GM21737 (cell line): ENCODE results near the gene BMERB1.
"Not testable (repeated sequence)": the region's sequence is repeated elsewhere in the genome, so short reads cannot be mapped to it uniquely, and the experiment has no call there.

Experiments
- ATAC-seq: cut with Tn5 transposase; IDR thresholded peaks from one replicate; pipeline ENCODE4 v1.9.1; 2021; ENCODE audit warnings: mild to moderate bottlenecking, moderate library complexity; ENCODE audit not compliant: unreplicated experiment

The BMERB1 gene

GRCh38 chr16:15434425-15435215, at the start of gene BMERB1:
Gene BMERB1 (plus strand): TSS chr16:15434588. CDS start chr16:15434654, 66 bp downstream.
- ATAC-seq, result no peak

- not testable (repeated sequence) for ATAC-seq
These were observed 46.3 kb upstream of the BMERB1 start for GRCh38 chr16:15388060-15388459.

- not testable (repeated sequence) for ATAC-seq
These were observed 44.5 kb upstream of the BMERB1 start for GRCh38 chr16:15389916-15390315.

- ATAC-seq, result not testable (repeated sequence)
These were observed 41.4 kb upstream of the BMERB1 start for GRCh38 chr16:15393025-15393424.

- ATAC-seq, result not testable (repeated sequence)
These were observed 38.5 kb upstream of the BMERB1 start, which contains the start of gene MPV17L for GRCh38 chr16:15395631-15396508. Gene MPV17L (plus strand): TSS chr16:15395754. CDS start chr16:15395898, 144 bp downstream.

- not testable (repeated sequence) for ATAC-seq
These were observed 37.9 kb upstream of the BMERB1 start for GRCh38 chr16:15396509-15396829.

GRCh38 chr16:15396948-15397594, 37.3 kb upstream of the BMERB1 start:
- ATAC-seq, result no peak

- ATAC-seq, result no peak
These were observed 35.6 kb upstream of the BMERB1 start for GRCh38 chr16:15398618-15399316.

- ATAC-seq, result no peak
These were observed 35.1 kb upstream of the BMERB1 start for GRCh38 chr16:15399317-15399716.

- ATAC-seq, result not testable (repeated sequence)
These were observed 34.1 kb upstream of the BMERB1 start for GRCh38 chr16:15400314-15400713.

GRCh38 chr16:15401972-15402371, 32.4 kb upstream of the BMERB1 start:
- ATAC-seq, result no peak

- ATAC-seq, result no peak
These were observed 30.9 kb upstream of the BMERB1 start for GRCh38 chr16:15403392-15403995.

- ATAC-seq, result not testable (repeated sequence)
These were observed 30.3 kb upstream of the BMERB1 start for GRCh38 chr16:15404091-15404490.

GRCh38 chr16:15404792-15405191, 29.6 kb upstream of the BMERB1 start:
- ATAC-seq, result no peak

- not testable (repeated sequence) for ATAC-seq
These were observed 26.6 kb upstream of the BMERB1 start for GRCh38 chr16:15407756-15408155.

GRCh38 chr16:15409476-15409875, 24.9 kb upstream of the BMERB1 start:
- ATAC-seq, result not testable (repeated sequence)

- no peak for ATAC-seq
These were observed 18.8 kb upstream of the BMERB1 start for GRCh38 chr16:15415511-15415985.

GRCh38 chr16:15417197-15417596, 17.2 kb upstream of the BMERB1 start:
- ATAC-seq, result no peak

- ATAC-seq, result no peak
These were observed 16.2 kb upstream of the BMERB1 start for GRCh38 chr16:15418206-15418605.

GRCh38 chr16:15421696-15422095, 12.7 kb upstream of the BMERB1 start:
- not testable (repeated sequence) for ATAC-seq
